Fibroblast of skin of back (primary cell): ENCODE data around the gene CAMTA1.
A peak's percentile ranks its signal among the peaks of the same experiment; 100 is the strongest.

Experiments
- DNase-seq: peaks from one replicate; pipeline ENCODE4 v3.0.0-alpha.2; 2013

Gene CAMTA1

DNA sequence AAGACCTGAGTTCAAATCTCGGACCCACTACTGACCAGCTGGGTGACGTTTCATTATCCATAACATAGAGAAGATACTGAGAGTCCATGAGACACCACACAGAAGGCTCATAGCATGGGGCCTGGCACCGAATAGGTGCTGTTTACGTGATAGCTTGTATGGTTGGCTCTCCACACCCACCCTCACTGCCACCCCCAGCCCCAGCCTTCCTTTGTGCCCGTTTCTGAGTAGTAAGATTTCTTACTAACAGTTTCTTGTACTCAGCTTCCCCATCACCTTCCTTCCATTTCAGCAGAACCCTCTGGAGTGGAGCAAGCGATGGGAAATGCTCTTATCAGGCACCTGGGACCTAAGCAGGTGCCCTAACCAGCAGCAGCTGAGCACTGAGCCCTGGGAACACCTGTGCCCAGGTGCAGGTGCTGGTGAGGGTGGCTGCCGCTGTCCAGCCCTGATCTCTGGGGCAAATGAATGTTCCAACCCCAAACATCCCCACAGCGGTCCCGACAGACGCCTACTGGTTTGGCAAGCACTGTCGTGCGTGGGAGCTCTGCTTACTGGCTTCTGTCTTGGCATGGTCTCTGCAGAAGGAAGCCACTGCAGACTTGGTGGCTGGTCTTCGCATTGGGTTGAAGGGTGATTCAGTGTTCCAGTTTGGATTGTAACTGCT lies 225.4 kb downstream of the CAMTA1 start:
- no peak for DNase-seq

DNA sequence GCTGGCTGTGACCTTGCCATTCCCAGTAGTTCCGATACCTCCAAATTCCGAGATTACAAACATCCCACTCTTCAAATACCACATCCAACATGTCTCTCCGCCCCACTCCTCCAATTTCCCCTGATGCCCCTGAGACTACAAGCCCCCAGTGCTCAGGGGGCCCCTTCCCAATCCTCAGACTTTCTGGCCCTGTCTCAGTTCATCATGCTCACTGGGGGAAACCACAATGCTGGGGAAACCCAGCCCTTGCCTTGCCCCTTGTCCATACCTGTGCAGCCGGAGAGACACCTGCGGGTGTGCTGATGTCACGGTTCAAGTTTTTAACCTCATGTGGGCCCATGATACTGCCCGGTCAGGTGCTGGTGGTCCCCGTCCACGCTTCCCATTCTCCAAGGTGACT lies 226.6 kb downstream of the CAMTA1 start:
- DNase-seq, result no peak

DNA sequence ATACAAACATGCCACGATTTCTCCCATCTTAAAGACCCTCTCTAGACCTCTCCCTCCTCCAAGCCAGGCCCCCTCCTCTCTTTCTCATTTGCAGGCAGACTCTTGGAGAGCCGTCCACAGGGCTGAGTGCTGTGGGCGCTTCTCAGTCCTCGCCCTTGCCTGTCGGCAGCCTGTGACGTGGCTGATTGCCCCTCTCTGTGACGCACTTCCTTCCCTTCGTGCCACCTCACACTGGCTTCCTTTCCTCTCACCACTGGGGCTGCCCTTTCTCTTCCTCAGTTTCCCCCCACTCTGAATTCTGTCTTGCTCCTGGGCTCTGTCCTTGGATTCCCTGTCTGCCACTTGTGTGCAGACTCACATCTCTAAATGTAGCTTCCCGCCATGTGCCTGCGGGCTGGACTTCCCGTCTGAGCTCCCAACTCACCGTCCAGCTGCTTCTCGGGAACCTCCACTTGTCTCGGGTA lies 227.2 kb downstream of the CAMTA1 start:
- no peak for DNase-seq

DNA sequence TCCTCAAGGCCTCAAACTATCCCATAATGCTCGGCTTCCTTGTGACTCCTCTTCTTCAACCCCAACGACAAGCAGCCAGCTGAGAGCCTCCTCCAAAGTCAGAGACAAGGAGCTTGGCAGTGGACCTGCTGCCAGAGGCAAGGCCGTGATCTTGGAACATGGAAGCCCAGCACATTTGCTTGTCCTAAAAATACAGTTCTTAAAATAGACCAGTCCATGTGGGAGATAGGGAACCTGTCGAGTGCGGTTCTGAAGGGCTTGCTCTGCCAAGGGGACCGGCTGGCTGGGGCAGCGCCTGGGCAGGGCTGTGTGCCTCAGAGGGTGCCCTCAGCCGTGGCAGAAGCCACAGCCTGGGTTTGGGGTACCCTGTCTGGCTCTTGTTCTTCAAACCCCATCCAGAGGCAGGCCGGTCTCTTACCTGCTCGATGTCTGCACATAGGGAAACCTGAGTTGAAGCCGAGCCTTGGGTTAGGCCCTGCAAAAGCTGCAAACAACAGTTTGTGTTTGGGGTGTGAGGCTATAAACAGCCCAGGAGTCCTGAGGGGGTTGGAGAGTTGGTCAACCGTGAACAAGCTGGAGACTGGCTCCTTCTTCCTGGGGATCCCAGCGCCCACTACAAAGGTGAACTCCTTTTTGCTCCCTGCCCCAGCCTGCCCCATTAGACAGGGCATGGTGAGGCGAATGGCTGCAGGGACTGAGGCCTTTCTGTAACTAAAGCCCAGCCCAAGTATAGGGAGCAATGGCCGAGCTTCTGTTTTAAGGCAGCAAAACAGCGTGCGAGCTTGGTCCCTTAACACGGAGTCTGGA lies 228.8 kb downstream of the CAMTA1 start:
- DNase-seq, result no peak

DNA sequence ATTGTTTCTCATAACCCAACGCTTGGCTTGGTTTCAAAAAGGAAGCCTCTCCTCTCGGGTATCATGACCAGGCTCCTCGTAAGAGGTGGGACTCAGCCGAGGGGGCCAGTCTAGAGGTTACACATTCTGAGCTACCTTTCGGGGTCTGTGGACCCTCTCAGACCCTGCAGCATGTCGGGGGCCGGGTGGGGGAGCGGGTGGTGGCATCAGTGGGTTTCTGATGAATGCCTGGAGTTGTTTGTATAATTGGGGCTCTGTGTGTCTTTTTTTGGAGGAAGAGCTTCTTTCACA lies 229.3 kb downstream of the CAMTA1 start:
- peak; percentile 15 for DNase-seq

DNA sequence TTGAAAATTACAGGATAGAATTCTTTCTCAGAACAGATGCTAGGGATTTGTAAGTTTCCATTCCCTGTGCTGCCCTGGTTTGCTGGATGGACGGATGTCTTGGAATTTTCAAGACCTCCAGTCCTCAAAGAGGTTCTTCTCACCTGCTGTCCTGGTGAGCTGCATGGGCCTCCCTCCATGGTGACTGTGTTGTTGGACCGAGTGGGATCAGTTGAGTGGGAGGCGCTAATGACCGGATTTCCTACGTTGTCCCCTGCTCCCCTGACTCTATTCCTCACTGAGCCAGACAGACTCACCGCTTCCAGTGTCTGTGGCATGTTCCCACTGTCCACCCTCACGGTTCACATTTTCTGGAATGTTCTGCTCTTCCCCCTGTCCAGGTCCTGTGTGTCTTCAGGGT lies 229.8 kb downstream of the CAMTA1 start:
- DNase-seq, result no peak

DNA sequence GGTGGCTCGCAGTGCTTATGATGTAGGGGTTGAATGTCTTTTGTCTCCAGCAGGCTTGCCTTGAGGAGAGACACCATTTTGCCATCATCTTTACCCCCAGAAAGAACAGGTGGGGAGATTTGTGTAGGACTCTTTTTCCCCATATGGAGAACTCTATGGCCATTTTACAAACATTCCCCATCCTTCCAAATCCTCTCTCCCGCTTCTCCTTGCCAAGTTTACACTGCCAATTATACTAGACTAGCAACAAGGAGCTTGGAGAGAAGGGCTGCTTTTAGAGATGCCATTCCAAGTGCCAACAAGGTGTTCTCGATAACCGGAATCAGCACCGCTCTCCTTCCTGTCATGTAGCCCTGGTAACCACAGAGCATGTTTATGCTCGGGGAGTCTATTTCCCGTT lies 233.1 kb downstream of the CAMTA1 start:
- DNase-seq, result no peak

DNA sequence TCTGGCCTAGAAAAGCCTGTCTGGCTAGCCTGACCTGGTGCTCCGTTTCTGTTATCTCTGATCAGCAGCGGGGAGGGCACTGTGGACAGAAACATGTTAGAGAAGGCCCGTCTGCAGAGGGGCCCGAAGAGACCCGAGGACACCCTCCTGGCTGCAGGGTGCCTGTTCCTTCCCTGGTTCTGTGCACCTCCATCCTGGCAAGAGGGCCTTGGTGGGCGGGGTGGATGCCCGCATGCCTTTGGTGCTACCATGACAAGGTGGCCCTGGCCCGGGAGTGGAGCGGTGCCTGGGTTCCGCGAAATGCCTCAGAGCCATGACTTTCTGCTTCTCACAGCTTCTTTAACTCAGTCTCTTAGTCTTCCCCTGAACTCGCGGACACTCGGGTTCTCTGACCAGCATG lies 233.6 kb downstream of the CAMTA1 start:
- DNase-seq, result no peak

DNA sequence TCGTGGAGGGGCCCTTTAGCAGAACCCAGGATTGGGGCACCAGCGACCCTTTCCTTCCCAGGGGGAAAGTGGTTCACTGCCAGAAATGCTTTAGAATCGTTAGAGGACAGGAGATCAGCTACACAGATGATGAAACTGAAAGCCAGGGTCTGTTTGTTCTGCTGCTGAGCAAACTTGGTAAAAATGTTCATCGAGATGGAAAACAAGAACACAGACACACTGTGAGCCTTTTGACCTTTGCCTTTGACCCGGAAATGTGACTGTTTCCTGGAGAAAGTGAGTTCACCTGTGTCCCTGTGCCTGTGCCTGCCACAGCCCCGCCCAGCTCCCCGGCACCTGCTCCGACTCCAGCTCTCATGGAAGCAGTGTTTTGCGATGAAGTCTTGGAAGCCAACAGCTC lies 234.3 kb downstream of the CAMTA1 start:
- no peak for DNase-seq

DNA sequence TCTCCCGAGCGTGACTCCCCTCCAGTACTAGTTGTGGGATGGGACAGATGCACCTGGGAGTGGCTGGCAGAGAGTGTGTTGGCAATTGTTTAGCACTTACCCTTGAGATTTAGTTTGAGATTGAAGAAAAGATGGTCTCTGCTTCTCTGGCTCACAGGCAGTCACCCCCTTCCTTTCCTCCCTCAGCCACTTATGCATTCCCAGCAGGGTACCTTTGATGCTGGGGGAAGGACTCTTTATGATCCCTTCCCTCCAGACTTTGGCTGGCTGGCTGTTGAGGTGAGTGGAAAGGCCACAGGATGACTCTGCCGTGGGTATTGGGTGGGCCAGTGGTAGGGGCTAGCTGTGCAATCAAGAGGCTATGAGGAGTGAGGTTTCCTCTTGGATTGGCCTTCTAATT lies 236.8 kb downstream of the CAMTA1 start:
- no peak for DNase-seq

DNA sequence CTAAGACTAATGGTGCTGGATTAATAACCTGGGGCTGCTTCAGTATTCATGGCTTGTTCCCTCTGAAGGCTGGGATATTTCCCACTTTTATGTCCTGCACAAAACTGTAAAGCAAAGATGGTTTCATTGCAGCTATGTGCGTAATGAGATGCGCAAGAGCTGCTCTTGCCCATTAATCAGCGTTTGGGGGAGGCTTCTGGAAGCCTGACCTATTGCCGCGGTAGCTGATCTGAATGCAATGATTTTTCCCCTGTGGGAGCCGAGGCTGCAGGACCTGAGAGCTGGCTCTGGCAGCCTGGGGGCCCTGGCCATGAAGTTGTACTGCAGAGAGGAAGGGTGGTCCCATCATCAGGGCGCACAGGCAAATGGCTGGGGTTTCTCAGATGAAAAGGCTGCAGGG lies 239.8 kb downstream of the CAMTA1 start:
- no peak for DNase-seq

DNA sequence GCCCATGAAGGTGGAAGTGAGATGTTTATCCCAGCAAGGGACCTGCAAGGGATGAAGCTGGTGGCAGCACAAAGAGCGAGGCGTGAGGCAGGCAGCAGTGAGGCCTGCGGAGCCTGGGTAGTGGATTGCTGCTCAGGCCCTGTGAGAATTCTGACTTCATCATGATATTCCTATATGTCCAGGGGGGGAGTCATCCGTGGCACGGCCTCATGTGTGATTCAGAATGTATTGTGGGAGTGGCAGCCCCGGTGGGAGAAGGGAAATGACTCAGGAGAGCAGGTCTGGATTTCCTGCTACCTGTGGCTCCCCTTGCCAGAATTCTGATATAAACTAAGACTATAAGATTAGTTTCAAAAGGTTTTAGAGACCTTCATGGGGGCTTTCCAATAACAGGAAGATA lies 240.9 kb downstream of the CAMTA1 start:
- no peak for DNase-seq

DNA sequence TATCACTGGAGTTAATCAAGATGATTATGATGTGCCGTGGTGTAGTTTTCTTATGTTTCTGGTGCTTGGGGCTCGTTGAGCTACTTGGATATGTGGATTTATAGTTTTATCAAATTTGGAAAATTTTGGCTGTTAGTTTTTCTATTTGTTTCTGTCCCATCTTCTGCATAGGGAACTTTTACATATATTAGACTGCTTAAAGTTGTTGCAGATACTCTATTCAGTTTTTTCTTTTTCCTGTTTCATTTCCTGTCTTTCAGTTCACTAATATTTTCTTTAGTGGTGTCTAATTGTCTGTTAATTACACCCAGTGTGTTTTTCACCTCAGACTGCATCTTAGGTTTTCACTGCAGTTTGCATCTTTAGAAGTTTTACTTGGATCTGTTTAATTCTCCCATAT lies 247.7 kb downstream of the CAMTA1 start:
- no peak for DNase-seq

DNA sequence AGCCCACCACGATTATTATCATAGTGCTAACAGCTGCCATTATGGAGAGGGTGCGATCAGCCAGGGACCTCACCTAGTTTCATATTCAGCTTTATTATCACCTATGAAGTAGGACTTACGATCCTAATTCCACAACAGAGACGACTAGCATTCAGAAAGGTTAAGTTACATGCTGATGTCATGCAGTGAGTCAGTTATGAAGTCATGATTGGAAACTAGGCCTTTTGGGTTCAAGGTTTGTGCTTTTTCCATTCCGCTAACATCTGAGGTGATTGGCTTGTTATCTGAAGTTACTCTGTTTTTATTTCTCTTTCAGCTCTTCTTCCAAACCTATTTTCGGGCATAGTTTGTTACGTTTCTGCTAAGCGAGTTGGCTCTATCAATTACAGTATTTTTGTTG lies 251.1 kb downstream of the CAMTA1 start:
- no peak for DNase-seq

DNA sequence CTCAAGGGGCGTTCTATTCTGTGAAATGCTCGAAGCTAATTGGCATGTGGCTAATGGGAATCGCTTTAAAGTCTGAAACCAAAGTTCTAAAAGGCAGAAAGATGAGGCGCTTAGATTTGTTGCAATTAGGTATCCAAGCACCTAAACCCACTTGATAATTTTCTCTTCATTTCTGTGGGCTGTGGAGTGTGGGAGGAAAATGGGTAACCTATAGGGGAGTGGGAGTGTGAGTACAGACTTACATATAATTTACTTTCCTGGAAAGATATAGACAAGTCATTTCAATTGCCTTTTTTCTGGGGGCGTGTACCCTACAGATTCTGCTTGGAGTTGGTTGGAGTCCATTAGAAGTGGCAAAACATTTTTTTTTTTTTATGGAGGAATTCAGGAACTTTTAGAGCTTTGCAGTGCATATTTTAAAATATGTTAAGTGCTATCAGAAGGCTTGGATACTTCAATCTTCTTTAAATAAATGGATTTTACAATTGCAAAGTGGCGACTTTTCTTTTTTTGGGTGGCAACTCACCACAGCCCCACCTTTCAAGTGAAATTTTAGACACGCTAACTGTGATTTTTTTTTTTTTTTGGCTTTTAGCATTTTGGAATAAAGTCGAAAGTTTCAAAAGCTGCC lies 254.5 kb downstream of the CAMTA1 start:
- no peak for DNase-seq

DNA sequence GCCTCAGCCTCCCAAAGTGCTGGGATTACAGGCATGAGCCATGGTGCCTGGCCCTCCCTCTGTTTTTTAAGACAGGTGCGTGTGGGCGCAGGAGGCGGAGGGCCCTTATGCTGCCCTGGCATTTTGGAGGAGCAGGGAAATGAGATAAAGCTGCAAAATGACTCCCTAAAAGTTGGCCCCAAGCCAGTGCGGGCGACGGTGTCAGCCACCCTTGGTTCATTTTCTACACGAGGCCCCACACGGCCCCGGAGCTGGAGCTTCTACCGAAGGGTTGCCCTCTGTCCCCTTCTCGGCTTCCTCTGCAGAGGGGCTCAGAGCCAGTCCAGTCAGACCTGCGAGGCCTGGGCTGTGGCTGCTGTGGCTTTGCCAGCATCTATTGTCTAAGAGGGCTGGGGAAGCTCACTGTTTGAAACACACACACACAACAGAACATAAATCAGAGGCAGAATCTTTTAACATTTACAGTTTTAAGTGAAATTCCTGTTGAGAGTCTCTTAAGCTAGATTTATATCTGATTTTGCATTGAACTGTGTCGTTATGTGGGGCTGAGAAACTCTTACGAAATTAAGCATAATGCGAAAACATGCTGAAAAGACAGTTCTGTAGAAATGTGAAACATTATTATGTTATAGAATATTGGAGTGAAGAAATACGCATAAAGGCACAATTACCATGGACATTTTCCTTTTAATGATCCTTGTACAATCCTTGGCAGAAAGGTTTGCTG lies 255.9 kb downstream of the CAMTA1 start:
- no peak for DNase-seq

DNA sequence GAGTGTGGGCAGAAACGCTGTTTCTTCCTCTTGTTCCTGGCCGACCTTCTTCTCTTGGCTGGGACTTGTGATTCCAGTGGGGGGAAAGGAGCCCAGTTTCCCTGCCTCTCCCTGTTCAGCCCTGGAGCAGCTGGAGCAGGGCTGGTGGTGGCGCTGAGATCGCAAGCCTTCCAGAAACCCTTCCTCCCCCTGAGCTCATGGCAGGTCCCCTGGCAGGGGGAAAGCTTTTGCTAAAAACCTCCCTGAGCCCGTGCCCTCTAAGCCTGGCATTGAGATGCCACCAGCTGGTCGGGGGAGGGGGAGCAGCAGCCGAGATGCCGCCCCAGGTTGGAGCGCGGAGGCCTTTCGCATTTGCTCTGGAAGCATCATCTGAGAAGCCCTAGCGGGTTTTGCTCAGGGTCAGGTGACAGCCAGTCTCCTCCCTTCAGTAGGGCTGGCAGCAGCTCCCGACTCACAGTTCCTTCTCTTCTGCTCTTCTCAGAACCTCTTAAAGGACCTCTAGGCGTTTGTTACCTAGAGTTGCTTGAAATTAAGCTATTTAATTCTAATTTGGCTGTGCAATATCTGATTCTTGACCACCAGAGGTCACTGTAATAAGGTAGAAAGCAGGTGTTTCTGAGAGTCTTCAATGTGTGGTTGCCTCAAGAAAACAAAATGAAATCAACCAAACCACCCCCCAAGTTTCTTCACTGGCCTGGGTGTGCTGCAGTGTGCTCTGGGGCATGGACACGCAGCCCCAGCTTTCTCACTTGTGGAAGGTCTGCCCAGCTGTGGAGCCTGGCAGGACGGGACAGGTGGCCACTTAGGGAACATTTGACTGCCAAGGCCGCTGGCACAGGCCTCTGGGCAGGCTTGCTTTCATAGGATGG lies 257.3 kb downstream of the CAMTA1 start:
- DNase-seq, result peak; percentile 27

DNA sequence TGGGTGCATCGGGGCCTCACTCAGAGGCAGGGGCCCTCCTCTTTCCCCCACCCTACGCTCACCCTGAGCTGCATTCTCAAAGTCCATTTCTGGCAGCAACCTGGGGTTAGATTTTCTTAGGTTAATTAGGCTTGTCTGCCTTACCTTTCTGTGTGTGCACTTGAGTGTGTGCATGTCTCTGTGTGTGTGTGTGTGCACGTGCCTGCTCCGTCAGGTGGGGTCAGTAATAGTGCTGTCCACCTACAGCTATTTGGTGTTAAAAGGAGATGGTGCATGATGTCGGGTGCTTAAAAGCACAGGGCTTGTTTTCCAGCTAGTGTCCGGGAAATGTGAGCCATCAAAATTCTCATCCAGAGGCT lies 257.9 kb downstream of the CAMTA1 start:
- DNase-seq, result no peak

DNA sequence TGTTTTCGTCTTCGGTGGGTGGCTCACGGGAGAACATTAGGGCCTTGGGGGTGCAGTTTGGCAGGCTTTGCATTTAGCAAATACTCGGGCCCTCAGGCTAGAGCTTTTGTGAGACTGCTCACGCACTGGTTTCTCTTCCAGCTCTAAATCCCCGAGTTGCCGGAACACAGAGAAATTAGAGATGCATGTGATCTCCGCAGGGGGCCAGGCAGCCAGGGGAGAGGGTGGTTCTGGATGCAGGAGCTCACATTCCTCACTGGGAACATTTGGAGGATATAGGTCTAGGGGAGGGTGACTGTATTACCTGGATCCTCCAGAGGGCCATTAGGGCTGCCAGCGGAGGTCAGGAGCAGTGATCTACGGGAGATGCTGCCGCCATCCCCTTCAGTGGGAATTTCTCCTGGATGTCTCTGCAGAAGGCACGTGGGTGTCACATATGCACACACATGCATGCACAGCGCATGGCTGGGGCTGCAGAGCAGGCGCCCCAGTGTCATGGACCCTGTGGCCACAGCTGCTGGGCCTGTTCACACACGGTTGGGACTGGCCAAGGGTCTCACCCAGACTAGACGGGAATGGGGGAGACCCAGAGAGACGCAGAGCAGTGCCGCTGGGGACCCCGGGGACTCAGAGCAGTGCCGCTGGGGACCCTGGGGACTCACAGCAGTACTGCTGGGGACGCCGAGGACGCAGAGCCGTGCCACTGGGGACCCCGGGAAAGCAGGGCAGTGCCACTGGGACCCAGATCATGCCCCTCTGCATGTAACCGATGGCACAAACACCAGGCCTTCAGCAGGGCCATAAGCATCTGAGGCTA lies 258.7 kb downstream of the CAMTA1 start:
- DNase-seq, result no peak

DNA sequence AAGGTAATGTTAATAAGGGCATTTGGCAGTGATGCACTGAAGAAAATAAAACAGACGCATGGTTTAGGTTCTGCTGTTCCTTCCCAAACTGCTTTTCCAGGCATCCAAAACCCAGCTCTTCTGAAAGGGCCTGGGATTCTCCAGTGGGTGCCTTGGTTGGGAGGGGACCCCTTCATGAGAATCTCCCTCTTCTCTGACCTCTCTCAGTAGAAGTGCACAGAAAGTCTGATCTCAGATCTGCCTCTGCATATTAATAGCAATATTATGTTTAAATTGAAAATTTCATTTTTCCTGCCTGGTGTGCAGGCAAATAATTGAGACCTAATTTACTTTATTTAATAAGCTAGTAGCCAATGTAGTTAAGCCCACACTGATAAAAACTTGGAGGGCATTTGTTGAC lies 260.6 kb downstream of the CAMTA1 start:
- DNase-seq, result no peak

DNA sequence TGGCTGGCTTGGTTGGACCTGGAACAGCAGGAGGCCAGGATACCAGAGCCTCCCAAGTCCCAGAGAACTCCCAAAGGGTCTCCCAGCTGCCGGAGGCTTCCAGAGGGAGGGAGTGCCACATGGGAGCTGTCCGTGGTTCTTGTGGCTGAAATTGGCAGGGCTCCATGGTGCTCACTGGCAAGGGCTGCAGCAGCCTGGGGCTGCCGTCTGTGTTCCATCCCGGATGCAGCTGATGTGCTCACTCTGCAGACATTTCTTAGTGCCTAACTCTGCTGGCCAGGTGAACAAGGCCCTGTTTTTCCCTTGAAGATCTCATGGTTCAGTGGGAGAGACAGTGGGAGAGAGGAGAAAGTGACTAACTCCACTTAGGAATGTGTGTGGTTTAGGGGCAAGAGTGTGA lies 261.1 kb downstream of the CAMTA1 start:
- peak; percentile 77 for DNase-seq

DNA sequence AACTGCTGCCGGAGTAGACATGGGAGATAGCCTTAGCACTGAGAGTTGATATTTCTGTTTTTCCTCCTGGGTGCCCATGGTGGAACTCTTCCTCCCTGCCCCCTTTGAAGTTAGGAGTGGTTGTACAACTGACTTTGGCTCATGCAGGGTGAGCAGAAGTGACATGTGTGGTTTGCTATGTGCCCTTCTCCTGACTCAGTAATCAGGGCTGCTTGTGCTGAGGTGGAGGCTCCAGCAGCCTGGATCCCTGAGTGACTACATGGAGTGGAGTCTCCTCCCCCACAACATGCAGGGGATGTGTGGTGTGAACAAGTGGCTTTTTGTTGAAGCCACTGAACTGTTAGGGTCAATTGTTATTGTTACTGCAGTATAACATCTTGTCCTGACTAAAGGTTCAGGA lies 261.6 kb downstream of the CAMTA1 start:
- DNase-seq, result no peak
